K562 (cell line): ENCODE results near the gene ZBTB9. TPM values are rescaled to one million over a fixed set of nuclear protein-coding genes. Genes with fewer than 3 reads are reported as not detected.

Experiments used
- ATAC-seq: fragments of 200-7000 bp; cut with Tn5 transposase; 3 replicates; pipeline ENCODE4 v1.9.1; 2020; ENCODE audit warnings: moderate library complexity
- BruUV-seq: library from RNA; stranded (reverse); fragments of 400-500 nt; replicated peaks from 2 replicates; lab custom pipeline; 2021; lab: Mats Ljungman, UMichigan
- CTCF ChIA-PET: fragments of 300-600 bp; formaldehyde crosslinking; extraction: SDS; loops from one replicate; lab custom pipeline; 2021; ENCODE audit warnings: low intra/inter-chr PET ratio; lab: Yijun Ruan, JAX
- POLR2A ChIA-PET: fragments of 300-600, 350-650 bp; sonication (Branson Sonifier 250); formaldehyde crosslinking; extraction: SDS; loops from one replicate; lab custom pipeline; 2021; ENCODE audit warnings: antibody characterized with exemption, inconsistent platforms; lab: Yijun Ruan, JAX
- DNase-seq, 4 experiments: peaks; one replicate each; pipeline versions ENCODE4 v3.0.0 to v3.0.0-alpha.2; 2011 to 2018; ENCODE audit warnings: low spot score in 3 of 4, mixed read lengths in 3 of 4; ENCODE audit errors: extremely low read depth in 1 of 4
- FAIRE-seq: peaks from 2 replicates; lab custom pipeline; 2011; peaks lifted over from hg19 to GRCh38; lab: Jason Lieb, UNC
- H2AFZ ChIP-seq: 2 replicates; pipeline ENCODE4 v1.6.0; 2011; ENCODE audit warnings: low read depth, low read length, control low read depth, inconsistent platforms
- H3K27ac ChIP-seq: fragments of 200-600 bp; 3 replicates; pipeline ENCODE4 v1.8.0; 2011; ENCODE audit warnings: low read depth, mild to moderate bottlenecking, control low read depth, inconsistent platforms, low read length, moderate library complexity, mixed read lengths; ENCODE audit errors: extremely low read depth
- H3K27me3 ChIP-seq, 2 experiments: fragments of 300-600 bp in 1 of 2; 2 replicates in 1 of 2; 3 replicates in 1 of 2; pipeline versions ENCODE4 v1.6.0 to v1.8.0; 2011; ENCODE audit warnings: inconsistent platforms in 2 of 2, low read length in 2 of 2, mild to moderate bottlenecking in 1 of 2, mixed read lengths in 1 of 2, moderate library complexity in 1 of 2; ENCODE audit not compliant: control insufficient read depth in 2 of 2, insufficient read depth in 2 of 2
- H3K36me3 ChIP-seq: fragments of 300-600 bp; 3 replicates; pipeline ENCODE4 v1.8.0; 2011; ENCODE audit warnings: mild to moderate bottlenecking, low read length, inconsistent platforms; ENCODE audit not compliant: control insufficient read depth, insufficient read depth
- H3K4me1 ChIP-seq, 2 experiments: fragments of 200-600 bp in 1 of 2; replicated peaks in 1 of 2; 2 replicates in 1 of 2; 3 replicates in 1 of 2; pipeline versions ENCODE4 v1.5.1 to v1.8.0; 2011; ENCODE audit warnings: inconsistent platforms in 2 of 2, low read length in 2 of 2, mild to moderate bottlenecking in 1 of 2, mixed read lengths in 1 of 2, moderate library complexity in 1 of 2; ENCODE audit not compliant: control insufficient read depth in 2 of 2, insufficient read depth in 2 of 2
- H3K4me2 ChIP-seq: 2 replicates; pipeline ENCODE4 v1.6.1; 2011; ENCODE audit warnings: low read length, control low read depth, inconsistent platforms, mixed read lengths; ENCODE audit not compliant: insufficient read depth
- H3K4me3 ChIP-seq: fragments of 200-600 bp; sonication (generic), shearing (Covaris generic); 2 replicates; pipeline ENCODE4 v1.5.1; 2016; ENCODE audit warnings: control low read depth, inconsistent platforms
- H3K79me2 ChIP-seq: fragments of 200-600 bp; 3 replicates; pipeline ENCODE4 v1.8.0; 2011; ENCODE audit warnings: low read length, inconsistent platforms; ENCODE audit not compliant: control insufficient read depth, insufficient read depth
- H3K9ac ChIP-seq, 2 experiments: 2 replicates each; pipeline versions ENCODE4 v1.6.0 to v1.6.1; 2011; ENCODE audit warnings: low read depth in 2 of 2, low read length in 2 of 2, control low read depth in 1 of 2, inconsistent platforms in 1 of 2, mild to moderate bottlenecking in 1 of 2, mixed read lengths in 1 of 2; ENCODE audit not compliant: insufficient read depth in 1 of 2
- H3K9me1 ChIP-seq: one replicate; pipeline ENCODE4 v1.6.0; 2011; ENCODE audit warnings: inconsistent platforms, mild to moderate bottlenecking, low read length, moderate library complexity; ENCODE audit not compliant: control insufficient read depth, insufficient read depth
- H3K9me3 ChIP-seq: replicated peaks from 2 replicates; pipeline ENCODE4 v1.5.1; 2011; ENCODE audit warnings: low read depth, low read length, inconsistent platforms; ENCODE audit not compliant: control insufficient read depth, insufficient read depth
- H4K20me1 ChIP-seq: replicated peaks from 2 replicates; pipeline ENCODE4 v1.6.1; 2011; ENCODE audit warnings: low read length, inconsistent platforms, mixed read lengths; ENCODE audit not compliant: control insufficient read depth, insufficient read depth
- COPS2 ChIP-seq: fragments of 450-650 bp; conservative IDR thresholded peaks from 2 replicates; pipeline ENCODE4 v1.6.1; 2016; ENCODE audit warnings: mild to moderate bottlenecking, moderate library complexity
- EGR1 ChIP-seq: fragments of 450-650 bp; conservative IDR thresholded peaks from 2 replicates; pipeline ENCODE4 v1.6.1; 2017; ENCODE audit warnings: mild to moderate bottlenecking
- EWSR1 ChIP-seq: fragments of 450-650 bp; IDR thresholded peaks from 2 replicates; pipeline ENCODE4 v1.6.1; 2018; ENCODE audit warnings: borderline replicate concordance, mild to moderate bottlenecking, low read depth, moderate library complexity; ENCODE audit not compliant: partially characterized antibody
- FIP1L1 ChIP-seq: fragments of 200-400 bp; formaldehyde crosslinking; IDR thresholded peaks from 2 replicates; pipeline ENCODE4 v1.6.1; 2018; ENCODE audit warnings: mild to moderate bottlenecking, low read depth, low read length; ENCODE audit not compliant: poor library complexity, severe bottlenecking
- FOXJ2 ChIP-seq: fragments of 200-800 bp; sonication (Bioruptor generic); IDR thresholded peaks from 2 replicates; pipeline ENCODE4 v1.6.1; 2016; ENCODE audit warnings: missing genetic modification characterization, missing compliant biosample characterization
- GATAD2A ChIP-seq: fragments of 450-650 bp; IDR thresholded peaks from 2 replicates; pipeline ENCODE4 v1.6.1; 2017
- HDAC8 ChIP-seq: fragments of 450-650 bp; IDR thresholded peaks from 2 replicates; pipeline ENCODE4 v1.6.1; 2016; ENCODE audit warnings: mild to moderate bottlenecking, missing genetic modification characterization, moderate library complexity, missing compliant biosample characterization
- NONO ChIP-seq, 2 experiments: fragments of 200-400 bp in 1 of 2; fragments of 450-650 bp in 1 of 2; formaldehyde crosslinking in 1 of 2; IDR thresholded peaks; 2 replicates each; pipeline ENCODE4 v1.6.1; 2017; ENCODE audit warnings: low read depth in 2 of 2, mild to moderate bottlenecking in 2 of 2, moderate library complexity in 2 of 2, low read length in 1 of 2
- NR3C1 ChIP-seq: sonication (generic); formaldehyde crosslinking; IDR thresholded peaks from 2 replicates; pipeline ENCODE4 v1.8.1; 2022; ENCODE audit warnings: missing genetic modification reagents
- POLR3A ChIP-seq: IDR thresholded peaks from 2 replicates; pipeline ENCODE4 v1.6.1; 2011; ENCODE audit warnings: borderline replicate concordance, mild to moderate bottlenecking, moderate library complexity; ENCODE audit not compliant: insufficient read length, insufficient read depth; ENCODE audit errors: extremely low read depth
- SRF ChIP-seq, 2 experiments: fragments of 250-450, 450-650 bp in 1 of 2; sonication (Bioruptor Pico) in 1 of 2; sonication (generic) in 1 of 2; formaldehyde crosslinking; IDR thresholded peaks; 2 replicates each; pipeline versions ENCODE4 v1.5.0 to v1.5.1; 2020 to 2022; ENCODE audit warnings: mild to moderate bottlenecking in 1 of 2, missing genetic modification reagents in 1 of 2
- ZNF134 ChIP-seq: fragments of 250-450 bp; sonication (Bioruptor Pico); conservative IDR thresholded peaks from 2 replicates; pipeline ENCODE4 v1.4.0; 2020
- ZNF583 ChIP-seq: fragments of 250-450 bp; sonication (Bioruptor Pico); IDR thresholded peaks from 2 replicates; pipeline ENCODE4 v1.4.0; 2020
- WGBS: fragments of 100-300 bp; shearing (Covaris generic); methylation state at CpG from one replicate; pipeline ENCODE4 v1.1.6; 2016; ENCODE audit warnings: low coverage, mixed read lengths; ENCODE audit not compliant: insufficient coverage; ENCODE audit errors: missing lambda C conversion rate; 5-methylcytosine and 5-hydroxymethylcytosine counted together
- in situ Hi-C: fragments of 300-500 bp; cut with MboI; formaldehyde crosslinking; loops from 4 replicates; pipeline ENCODE4 v1.15.0; 2018; ENCODE audit warnings: inconsistent platforms, mixed read lengths
- intact Hi-C: fragments of 100-400 bp; cut with micrococcal nuclease; formaldehyde crosslinking; loops from 2 replicates; pipeline ENCODE4 v1.14.2; 2022
- polyA plus RNA-seq, 8 experiments: library from polyadenylated mRNA; depleted of rRNA in 4 of 8; stranded (reverse) in 5 of 8; unstranded in 3 of 8; fragments of >200 nt; fragmentation: Nextera tagmentation in 2 of 8; fragmentation: Illumina TruSeq in 1 of 8; extraction: Ambion mirVana in 2 of 8; extraction: Trizol in 1 of 8; gene quantifications; 2 replicates each; pipeline versions ENCODE4 v1.2.1 to v1.2.3, GENCODE V29; 2011 to 2014; ENCODE audit warnings: inconsistent platforms in 1 of 8, missing spikeins in 1 of 8
- total RNA-seq, 7 experiments: library from RNA; depleted of rRNA in 6 of 7; stranded (reverse); fragments of >200 nt in 6 of 7; fragmentation: Illumina TruSeq in 2 of 7; extraction: Trizol in 2 of 7; gene quantifications; 2 replicates each; pipeline versions ENCODE4 v1.2.1 to v1.2.3, GENCODE V29; 2011 to 2021; ENCODE audit warnings: low replicate concordance in 1 of 7
- TF ChIP-seq, protein P1 (sequence below): sonication (generic); formaldehyde crosslinking; IDR thresholded peaks from 2 replicates; pipeline ENCODE4 v1.8.0; 2022; ENCODE audit warnings: missing genetic modification reagents, mild to moderate bottlenecking, moderate library complexity, borderline replicate concordance
- TF ChIP-seq, protein P2 (sequence below): fragments of 450-650 bp; IDR thresholded peaks from 2 replicates; pipeline ENCODE4 v1.6.1; 2016; ENCODE audit warnings: borderline replicate concordance
- TF ChIP-seq, protein P3 (sequence below): fragments of 450-650 bp; formaldehyde crosslinking; IDR thresholded peaks from 2 replicates; pipeline ENCODE4 v1.4.0; 2020; ENCODE audit warnings: mild to moderate bottlenecking, moderate library complexity

Gene ZBTB9
- total and polyA plus RNA-seq, 9 of the 15 experiments (the other 6 are each of a cell fraction or from before 2014, with no cell fraction given): 1.9 to 19.5 (median 10.4) TPM

DNA sequence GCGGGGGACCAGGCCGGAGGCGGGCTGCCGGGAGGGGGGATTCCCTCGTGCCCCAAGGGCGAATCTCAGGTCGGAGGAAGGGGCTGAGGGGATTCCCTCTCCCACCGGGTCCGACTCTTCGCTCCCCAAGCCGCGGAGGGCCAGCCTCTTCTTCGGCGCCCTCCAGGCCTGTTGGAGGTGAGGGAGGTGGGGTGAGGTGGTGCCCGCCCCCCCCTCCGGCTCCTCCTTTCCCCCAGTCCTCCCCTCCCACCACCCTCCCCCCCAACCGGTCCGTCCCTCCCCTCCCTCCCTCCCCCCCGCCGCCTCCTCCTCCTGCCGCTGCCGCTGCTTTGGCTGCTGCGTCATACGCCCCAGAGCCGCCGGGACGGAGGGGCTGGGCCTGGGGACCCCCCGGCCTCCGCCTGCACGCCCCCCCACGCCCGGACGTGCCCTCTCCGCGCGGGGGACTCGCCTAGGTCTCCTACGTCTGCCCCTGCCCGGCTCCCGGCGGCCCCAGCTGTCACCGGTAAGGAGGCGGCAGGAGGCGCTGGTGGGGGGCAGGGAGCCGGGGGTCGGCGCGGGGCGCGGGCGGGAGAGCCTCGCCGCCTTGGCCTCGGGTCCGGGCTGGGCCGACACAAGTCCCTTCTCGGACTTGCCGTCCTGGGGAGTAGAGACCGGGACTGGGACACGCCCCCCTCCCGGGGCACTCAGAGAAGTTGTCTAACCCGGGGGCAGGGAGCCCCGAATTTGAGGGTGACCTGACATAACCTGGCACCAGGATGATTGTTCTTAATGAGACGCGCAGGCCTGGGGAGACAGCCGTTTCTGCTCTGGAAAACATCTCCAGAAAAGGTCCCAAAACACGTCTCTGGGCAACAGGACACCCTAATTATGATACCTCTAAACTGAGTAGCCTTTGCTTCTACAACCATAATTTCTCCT lies 43.4 kb upstream of the ZBTB9 start, which contains the start of gene PHF1:
Gene PHF1, plus strand, starts transcription at position 304 of the 921 bp plus-strand sequence. CDS start 1,250 bp downstream, outside the sequence.
- peak within 1 kb of the TSS; percentile 92 for H3K4me2 ChIP-seq
- peak within 1 kb of the TSS; percentile 77 to 91 for H3K9ac ChIP-seq
- CTCF ChIA-PET: interaction anchor here (0.8 kb wide), 1 partner anchor 20 kb away, joined by 3 read pairs; no protein-coding TSS in a partner anchor
- peaks cover 18 to 34% of the 10 kb centered on the region in 2 experiments; a peak in 4 of 5 replicates for H3K4me1 ChIP-seq
- peak; percentile 88 to 97 (median 93) for DNase-seq
- FAIRE-seq: peak; percentile 23
- no peaks in the 10 kb centered on the region for H3K9me1 ChIP-seq
- POLR2A ChIA-PET: interaction anchor here (0.5 to 1.4 kb wide), 6 partner anchors 14 to 160 kb away, joined by 3 to 7 read pairs (median 3); no protein-coding TSS in a partner anchor
- in situ Hi-C loops: no loop called here
- H4K20me1 ChIP-seq: no peaks in the 10 kb centered on the region; the same call in 1 of the 2 replicates
- H3K79me2 ChIP-seq: peaks cover 34% of the 10 kb centered on the region
- H2AFZ ChIP-seq: peak within 1 kb of the TSS; percentile 96
- WGBS: 2% methylated on average over 38 of the region's 67 CpGs
- peak; percentile 45 for ATAC-seq
- H3K36me3 ChIP-seq: peaks cover 73% of the 10 kb centered on the region
- H3K4me3 ChIP-seq: peak within 1 kb of the TSS; percentile 95
- no peaks in the 10 kb centered on the region for H3K27me3 ChIP-seq
- H3K27ac ChIP-seq: peak within 1 kb of the TSS; percentile 93
- no TSS peak for BruUV-seq
- intact Hi-C loops: loop anchor here (1.0 to 5.0 kb wide), 5 partner anchors 7 to 210 kb away; partner anchors contain the start of genes B3GALT4, CUTA, KIFC1 and RGL2
- H3K9me3 ChIP-seq: no peaks in the 10 kb centered on the region
- TF ChIP-seq, protein P1, sequence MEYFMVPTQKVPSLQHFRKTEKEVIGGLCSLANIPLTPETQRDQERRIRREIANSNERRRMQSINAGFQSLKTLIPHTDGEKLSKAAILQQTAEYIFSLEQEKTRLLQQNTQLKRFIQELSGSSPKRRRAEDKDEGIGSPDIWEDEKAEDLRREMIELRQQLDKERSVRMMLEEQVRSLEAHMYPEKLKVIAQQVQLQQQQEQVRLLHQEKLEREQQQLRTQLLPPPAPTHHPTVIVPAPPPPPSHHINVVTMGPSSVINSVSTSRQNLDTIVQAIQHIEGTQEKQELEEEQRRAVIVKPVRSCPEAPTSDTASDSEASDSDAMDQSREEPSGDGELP: peak; percentile 79; the same call in 1 of the 2 replicates
- TF ChIP-seq, protein P2, sequence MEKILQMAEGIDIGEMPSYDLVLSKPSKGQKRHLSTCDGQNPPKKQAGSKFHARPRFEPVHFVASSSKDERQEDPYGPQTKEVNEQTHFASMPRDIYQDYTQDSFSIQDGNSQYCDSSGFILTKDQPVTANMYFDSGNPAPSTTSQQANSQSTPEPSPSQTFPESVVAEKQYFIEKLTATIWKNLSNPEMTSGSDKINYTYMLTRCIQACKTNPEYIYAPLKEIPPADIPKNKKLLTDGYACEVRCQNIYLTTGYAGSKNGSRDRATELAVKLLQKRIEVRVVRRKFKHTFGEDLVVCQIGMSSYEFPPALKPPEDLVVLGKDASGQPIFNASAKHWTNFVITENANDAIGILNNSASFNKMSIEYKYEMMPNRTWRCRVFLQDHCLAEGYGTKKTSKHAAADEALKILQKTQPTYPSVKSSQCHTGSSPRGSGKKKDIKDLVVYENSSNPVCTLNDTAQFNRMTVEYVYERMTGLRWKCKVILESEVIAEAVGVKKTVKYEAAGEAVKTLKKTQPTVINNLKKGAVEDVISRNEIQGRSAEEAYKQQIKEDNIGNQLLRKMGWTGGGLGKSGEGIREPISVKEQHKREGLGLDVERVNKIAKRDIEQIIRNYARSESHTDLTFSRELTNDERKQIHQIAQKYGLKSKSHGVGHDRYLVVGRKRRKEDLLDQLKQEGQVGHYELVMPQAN: 0 out of 2 replicates have a peak, but pooled peaks have one; percentile 25
- TF ChIP-seq GATAD2A: peak; percentile 50; the same call in 1 of the 2 replicates
- TF ChIP-seq SRF (CRISPR knock-in tag; IDR thresholded peaks at IDR 0.05): no peak
- TF ChIP-seq NR3C1 (CRISPR knock-in tag): no peak
- TF ChIP-seq HDAC8 (tag): no peak
- TF ChIP-seq COPS2: no peak
- TF ChIP-seq EWSR1: no peak
- peak; percentile 65 for TF ChIP-seq FIP1L1
- TF ChIP-seq ZNF583 (CRISPR knock-in tag): no peak
- no peak for TF ChIP-seq POLR3A
- TF ChIP-seq ZNF134 (CRISPR knock-in tag): no peak
- TF ChIP-seq, protein P3, sequence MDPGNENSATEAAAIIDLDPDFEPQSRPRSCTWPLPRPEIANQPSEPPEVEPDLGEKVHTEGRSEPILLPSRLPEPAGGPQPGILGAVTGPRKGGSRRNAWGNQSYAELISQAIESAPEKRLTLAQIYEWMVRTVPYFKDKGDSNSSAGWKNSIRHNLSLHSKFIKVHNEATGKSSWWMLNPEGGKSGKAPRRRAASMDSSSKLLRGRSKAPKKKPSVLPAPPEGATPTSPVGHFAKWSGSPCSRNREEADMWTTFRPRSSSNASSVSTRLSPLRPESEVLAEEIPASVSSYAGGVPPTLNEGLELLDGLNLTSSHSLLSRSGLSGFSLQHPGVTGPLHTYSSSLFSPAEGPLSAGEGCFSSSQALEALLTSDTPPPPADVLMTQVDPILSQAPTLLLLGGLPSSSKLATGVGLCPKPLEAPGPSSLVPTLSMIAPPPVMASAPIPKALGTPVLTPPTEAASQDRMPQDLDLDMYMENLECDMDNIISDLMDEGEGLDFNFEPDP (CRISPR knock-in tag): no peak
- peak; percentile 63 for TF ChIP-seq EGR1
- no peak for TF ChIP-seq FOXJ2
- TF ChIP-seq NONO (IDR thresholded peaks at IDR 0.05; ENCODE audit: low read depth in 2 of 2, low read length in 1 of 2): peak in 1 of 2 experiments; percentile 49; a peak in 2 of 4 replicates
